Astrocyte (in vitro differentiated cells and primary cell): Measurements from ENCODE around the gene GPR61.

Experiments
- CTCF ChIP-seq: IDR thresholded peaks from 2 replicates; pipeline ENCODE4 v1.5.1; 2011; ENCODE audit warnings: low read depth, mild to moderate bottlenecking, inconsistent platforms, low read length, moderate library complexity; ENCODE audit not compliant: insufficient read depth
- EZH2 ChIP-seq: IDR thresholded peaks from 2 replicates; pipeline ENCODE4 v1.6.1; 2012; ENCODE audit warnings: mild to moderate bottlenecking, low read length, inconsistent platforms; ENCODE audit not compliant: insufficient read depth

GRCh38 chr1:109541102-109541501 is 1.4 kb downstream of the GPR61 start:
- TF ChIP-seq CTCF (no peak), EZH2 (no peak)
